GOT3 (cell line): ENCODE measurements around the gene TDRD7.
"Not testable (repeated sequence)": the region's sequence is repeated elsewhere in the genome, so short reads cannot be mapped to it uniquely, and the experiment has no call there.

ENCODE experiments used
- DNase-seq: peaks from one replicate; lab custom pipeline; 2025; ENCODE audit warnings: mixed read lengths; lab: John Stamatoyannopoulos, UW

Gene TDRD7

GRCh38 chr9:97474372-97474925 lies 62.6 kb downstream of the TDRD7 start:
- no peak for DNase-seq

- no peak for DNase-seq
Observed at GRCh38 chr9:97475059-97475458, 63.2 kb downstream of the TDRD7 start.

- no peak for DNase-seq
Observed at GRCh38 chr9:97478301-97478981, 66.5 kb downstream of the TDRD7 start.

GRCh38 chr9:97479496-97480159 lies 67.7 kb downstream of the TDRD7 start:
- no peak for DNase-seq

- no peak for DNase-seq
Observed at GRCh38 chr9:97480174-97480573, 68.3 kb downstream of the TDRD7 start.

- DNase-seq = no peak
Observed at GRCh38 chr9:97480749-97481148, 68.9 kb downstream of the TDRD7 start.

GRCh38 chr9:97484134-97484533 lies 72.2 kb downstream of the TDRD7 start:
- no peak for DNase-seq

GRCh38 chr9:97487107-97487506 lies 75.2 kb downstream of the TDRD7 start:
- DNase-seq = no peak

- no peak for DNase-seq
Observed at GRCh38 chr9:97487861-97488260, 76.0 kb downstream of the TDRD7 start.

- no peak for DNase-seq
Observed at GRCh38 chr9:97491216-97491999, 79.5 kb downstream of the TDRD7 start.

GRCh38 chr9:97497558-97498375 lies 85.9 kb downstream of the TDRD7 start:
- DNase-seq = not testable (repeated sequence)

- not testable (repeated sequence) for DNase-seq
Observed at GRCh38 chr9:97498846-97499245, 87.0 kb downstream of the TDRD7 start.

- DNase-seq = no peak
Observed at GRCh38 chr9:97500263-97500662, 88.4 kb downstream of the TDRD7 start.

GRCh38 chr9:97500765-97501176 lies 88.9 kb downstream of the TDRD7 start:
- DNase-seq = no peak

GRCh38 chr9:97501177-97501971 lies 89.5 kb downstream of the TDRD7 start, which contains the start of gene TMOD1:
Gene TMOD1, plus strand, starts transcription at chr9:97501666. Its CDS starts 22,523 bp downstream, at chr9:97524189.
- DNase-seq = no peak

- DNase-seq = no peak
Observed at GRCh38 chr9:97501972-97502221, 90.0 kb downstream of the TDRD7 start.

GRCh38 chr9:97502222-97502983 lies 90.5 kb downstream of the TDRD7 start:
- DNase-seq = no peak

GRCh38 chr9:97502984-97503861 lies 91.3 kb downstream of the TDRD7 start:
- no peak for DNase-seq

GRCh38 chr9:97503862-97504210 lies 91.9 kb downstream of the TDRD7 start:
- DNase-seq = no peak
